GM23248 (cell line): Measurements from ENCODE around the gene ZNF343.

ENCODE experiments used
- EZH2 ChIP-seq: fragments of 200-600 bp; sonication (generic); IDR thresholded peaks from 2 replicates; pipeline ENCODE4 v1.6.1; 2018; ENCODE audit warnings: antibody characterized with exemption, mild to moderate bottlenecking; ENCODE audit not compliant: insufficient read depth, poor library complexity, severe bottlenecking
- EZH2phosphoT487 ChIP-seq: fragments of 200-600 bp; sonication (generic); IDR thresholded peaks from 2 replicates; pipeline ENCODE4 v1.6.1; 2018; ENCODE audit warnings: antibody characterized with exemption, moderate library complexity, mild to moderate bottlenecking, low read depth; ENCODE audit not compliant: insufficient read depth

GRCh38 chr20:2469991-2470422, 38.7 kb downstream of the ZNF343 start:
- no peak for TF ChIP-seq EZH2phosphoT487
- TF ChIP-seq EZH2: no peak
